GM19193 (cell line): Measurements from ENCODE around the gene NXPE3.

Experiments
- POLR2A ChIP-seq: IDR thresholded peaks from 4 replicates; pipeline ENCODE4 v1.6.1; 2011; ENCODE audit not compliant: insufficient read depth, insufficient read length; ENCODE audit errors: extremely low read depth

The NXPE3 gene

DNA sequence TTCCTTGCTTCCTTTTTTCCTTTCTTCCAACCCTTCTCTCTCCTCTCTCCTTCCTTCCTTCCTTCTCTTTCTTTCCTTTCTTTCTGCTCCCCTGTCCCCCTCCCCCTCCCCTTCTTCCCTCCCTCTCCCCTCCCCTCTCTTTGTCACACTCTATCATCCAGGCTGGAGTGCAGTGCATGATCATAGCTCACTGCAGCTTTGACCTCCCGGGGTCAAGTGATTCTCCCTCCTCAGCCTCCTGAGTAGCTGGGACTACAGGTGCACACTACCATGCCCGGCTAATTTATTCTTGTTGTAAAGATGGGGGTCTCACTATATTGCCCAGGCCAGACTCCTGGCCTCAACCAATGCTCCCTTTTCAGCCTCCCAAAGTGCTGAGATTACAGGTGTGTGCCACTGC lies 89.0 kb downstream of the NXPE3 start:
- no peak for TF ChIP-seq POLR2A

DNA sequence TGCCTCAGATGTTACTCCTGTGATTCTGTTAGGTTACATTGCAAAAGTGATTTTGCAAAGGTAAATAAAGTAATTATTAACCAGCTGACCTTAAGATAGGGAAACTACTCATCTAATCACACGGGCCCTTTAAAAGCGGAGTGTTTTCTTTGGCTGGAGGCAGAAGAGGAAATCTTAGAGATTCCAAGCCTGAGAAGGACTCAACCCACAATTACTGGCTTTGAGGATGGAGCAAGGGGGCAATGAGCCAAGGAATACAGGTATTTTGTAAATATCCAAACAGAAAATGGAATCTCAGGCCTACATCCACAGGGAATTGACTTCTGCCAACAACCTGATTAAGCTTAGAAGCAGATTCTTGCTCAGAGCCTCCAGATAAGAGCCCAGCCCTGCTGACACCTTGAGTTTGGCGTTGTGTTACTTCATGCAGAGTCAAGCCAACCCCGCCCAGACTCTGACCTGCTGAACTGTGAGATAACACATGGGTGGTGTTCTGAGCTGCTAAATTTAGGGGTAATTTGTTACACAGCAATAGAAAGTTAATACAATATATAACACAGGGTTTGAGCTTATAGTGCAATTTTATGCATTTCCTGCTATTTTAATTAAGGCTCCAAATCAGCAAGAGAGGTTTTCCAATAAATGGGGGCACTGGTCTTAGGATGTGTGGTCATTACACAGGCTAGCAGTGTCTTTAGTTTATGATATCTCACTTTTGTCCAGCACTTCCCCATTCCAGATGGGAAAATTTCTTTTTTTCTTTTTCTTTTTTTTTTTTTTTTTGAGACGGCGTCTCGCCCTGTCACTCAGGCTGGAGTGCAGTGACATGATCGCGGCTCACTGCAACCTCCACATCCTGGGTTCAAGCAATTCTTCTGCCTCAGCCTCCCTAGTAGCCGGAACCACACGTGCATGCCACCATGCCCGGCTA lies 89.8 kb downstream of the NXPE3 start:
- no peak for TF ChIP-seq POLR2A

DNA sequence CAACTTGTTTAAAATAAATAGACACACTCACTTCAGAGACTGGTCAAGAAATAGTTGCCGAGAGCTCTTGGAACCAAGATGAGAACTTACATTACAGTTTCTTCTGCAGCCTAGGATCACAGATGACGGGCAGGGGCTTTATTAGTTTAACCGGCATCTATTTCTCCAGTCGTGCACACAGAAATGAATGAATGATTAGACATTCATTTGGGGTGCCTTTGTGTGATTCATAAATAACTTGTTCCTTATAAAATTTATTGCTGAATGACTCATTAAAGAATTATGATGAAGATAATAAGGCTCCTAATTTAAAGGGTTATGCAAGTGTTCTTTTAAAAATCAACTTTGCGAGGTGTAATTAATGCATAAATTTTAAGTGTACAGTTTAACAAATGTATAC lies 91.1 kb downstream of the NXPE3 start:
- TF ChIP-seq POLR2A: no peak

DNA sequence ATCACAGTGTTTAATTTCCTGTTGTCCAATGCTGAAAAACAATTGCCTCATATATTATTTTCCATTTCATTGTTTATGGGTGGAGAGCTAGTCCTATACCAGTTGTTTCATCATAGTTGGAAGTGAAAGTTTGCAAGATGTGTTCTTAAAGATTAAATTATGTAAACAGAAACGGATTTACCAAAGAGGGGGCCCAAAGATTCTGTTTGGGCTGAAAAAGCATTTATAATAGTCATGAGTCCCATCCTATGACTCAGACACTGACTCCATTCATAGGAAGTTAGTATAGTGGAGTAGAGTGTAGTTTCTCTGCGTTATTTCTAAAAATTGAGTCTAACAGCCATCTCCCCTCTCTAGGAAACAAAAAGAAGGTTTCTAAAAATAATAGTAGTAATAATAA lies 94.6 kb downstream of the NXPE3 start:
- TF ChIP-seq POLR2A: no peak

DNA sequence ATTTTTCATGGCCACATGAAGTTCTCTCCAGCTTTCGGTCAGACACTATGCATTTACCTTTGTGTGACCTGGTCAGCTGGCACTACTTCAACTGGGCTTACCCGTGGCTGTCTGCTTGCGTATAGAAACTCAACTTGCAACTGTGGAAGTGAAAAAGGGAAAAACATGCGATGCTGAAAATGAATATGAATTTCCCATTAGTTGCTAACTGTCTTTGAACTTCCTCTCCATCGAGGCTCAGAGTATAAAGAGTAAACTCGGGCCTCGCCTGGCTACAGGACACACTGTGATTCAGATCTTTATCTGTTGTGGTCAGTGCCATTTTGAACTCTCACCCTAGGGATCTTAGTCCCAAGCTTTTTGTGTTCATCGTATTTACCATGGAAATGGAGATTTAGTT lies 97.1 kb downstream of the NXPE3 start:
- TF ChIP-seq POLR2A: no peak
